Skeletal muscle satellite cell (primary cell): ENCODE measurements around the gene MEGF8.

Experiments
- H3K27me3 ChIP-seq: 2 replicates; pipeline ENCODE4 v1.7.0; 2013; ENCODE audit warnings: low read length; ENCODE audit not compliant: control insufficient read depth, insufficient read depth
- H3K36me3 ChIP-seq: 2 replicates; pipeline ENCODE4 v1.7.0; 2013; ENCODE audit warnings: mild to moderate bottlenecking, control low read depth, low read length; ENCODE audit not compliant: insufficient read depth
- H3K4me1 ChIP-seq: 2 replicates; pipeline ENCODE4 v1.7.0; 2013; ENCODE audit warnings: low read length; ENCODE audit not compliant: control insufficient read depth, insufficient read depth
- H3K4me2 ChIP-seq: 2 replicates; pipeline ENCODE4 v1.7.0; 2013; ENCODE audit warnings: mild to moderate bottlenecking, low read length
- H3K4me3 ChIP-seq: 2 replicates; pipeline ENCODE4 v1.7.0; 2013; ENCODE audit warnings: low read length
- H3K9ac ChIP-seq: 2 replicates; pipeline ENCODE4 v1.7.0; 2013; ENCODE audit warnings: mild to moderate bottlenecking, low read depth, low read length, moderate library complexity
- H3K9me3 ChIP-seq: replicated peaks from 2 replicates; pipeline ENCODE4 v1.7.0; 2013; ENCODE audit warnings: mild to moderate bottlenecking, control low read depth, low read length

The MEGF8 gene

GRCh38 chr19:42420055-42420544 is 94.7 kb downstream of the MEGF8 start:
- Histone ChIP-seq H3K27me3 (no peaks in the 10 kb centered on the region), H3K4me2 (no peak overlapping the region), H3K4me3 (no peak overlapping the region), H3K4me1 (peaks cover 24% of the 10 kb centered on the region), H3K9me3 (no peaks in the 10 kb centered on the region), H3K36me3 (no peaks in the 10 kb centered on the region), H3K9ac (no peak overlapping the region)

DNA sequence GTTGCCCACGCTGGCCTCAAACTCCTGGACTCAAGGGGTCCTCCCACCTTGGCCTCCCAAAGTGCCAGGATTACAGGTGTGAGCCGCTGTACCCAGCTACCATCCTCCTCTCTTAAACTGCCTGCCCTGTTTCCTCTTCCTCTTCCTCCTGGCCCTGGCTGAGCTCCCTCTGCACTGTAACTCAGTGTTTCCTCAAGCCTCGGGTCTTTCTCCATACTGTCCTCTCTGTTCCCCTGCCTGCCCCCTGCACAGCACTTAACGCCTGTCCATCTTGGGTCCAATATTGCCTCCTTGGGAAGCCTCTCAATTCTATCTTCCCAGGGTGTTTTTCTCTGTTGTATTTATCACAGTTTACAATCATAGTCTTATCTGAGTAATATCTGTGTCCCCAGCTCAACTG is 95.7 kb downstream of the MEGF8 start:
- Histone ChIP-seq H3K4me3 (no peak overlapping the region), H3K4me1 (peaks cover 24% of the 10 kb centered on the region), H3K36me3 (no peaks in the 10 kb centered on the region), H3K4me2 (no peak overlapping the region), H3K27me3 (no peaks in the 10 kb centered on the region), H3K9me3 (no peaks in the 10 kb centered on the region), H3K9ac (no peak overlapping the region)

GRCh38 chr19:42421591-42422031 is 96.2 kb downstream of the MEGF8 start:
- no peak overlapping the region for H3K9ac ChIP-seq
- no peak overlapping the region for H3K4me2 ChIP-seq
- no peaks in the 10 kb centered on the region for H3K27me3 ChIP-seq
- no peaks in the 10 kb centered on the region for H3K9me3 ChIP-seq
- H3K36me3 ChIP-seq, result no peaks in the 10 kb centered on the region
- H3K4me1 ChIP-seq, result peaks cover 24% of the 10 kb centered on the region
- no peak overlapping the region for H3K4me3 ChIP-seq

DNA sequence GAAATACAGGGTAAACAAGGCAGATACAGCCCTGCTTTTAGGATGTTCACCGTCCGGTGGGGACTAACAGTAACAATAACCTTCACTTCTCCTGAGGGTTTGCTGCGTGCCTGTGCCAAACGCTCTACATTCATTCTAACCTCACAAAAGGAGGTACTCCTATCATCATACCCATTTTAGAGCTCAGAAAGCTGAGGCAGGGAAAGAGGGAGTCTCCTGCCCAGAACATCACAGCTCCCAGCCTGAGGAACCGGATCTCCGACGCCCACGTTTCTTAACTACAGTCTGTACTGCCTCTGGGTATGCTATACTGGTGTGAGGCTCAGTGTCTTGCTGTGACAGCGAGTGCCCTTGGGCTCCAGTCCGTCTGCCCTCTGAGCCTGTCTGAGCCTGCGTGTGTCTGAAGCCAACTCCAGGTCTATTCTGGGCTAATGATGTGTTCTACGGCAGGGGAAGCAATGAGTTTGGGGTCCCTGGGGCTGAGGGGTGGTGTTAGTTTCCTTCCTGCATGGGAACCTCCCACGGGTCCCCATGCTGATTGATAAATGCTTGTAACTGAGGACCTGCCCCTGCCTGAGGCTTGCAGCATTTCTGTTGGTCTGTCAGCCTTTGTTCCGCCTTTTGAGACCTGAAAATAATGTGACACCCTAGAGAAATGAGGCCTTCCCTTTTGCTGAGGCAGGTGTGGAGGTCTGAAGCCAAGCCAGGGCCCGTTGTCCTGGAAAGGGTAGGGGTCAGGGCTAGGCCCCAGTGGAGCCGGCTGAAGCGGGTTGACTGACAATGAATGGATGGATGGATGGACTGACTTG is 96.9 kb downstream of the MEGF8 start:
- Histone ChIP-seq H3K36me3 (no peaks in the 10 kb centered on the region), H3K4me1 (peaks cover 24% of the 10 kb centered on the region), H3K9ac (no peak overlapping the region), H3K9me3 (no peaks in the 10 kb centered on the region), H3K27me3 (no peaks in the 10 kb centered on the region), H3K4me3 (peak overlapping the region; percentile 78), H3K4me2 (peak overlapping the region; percentile 87)

DNA sequence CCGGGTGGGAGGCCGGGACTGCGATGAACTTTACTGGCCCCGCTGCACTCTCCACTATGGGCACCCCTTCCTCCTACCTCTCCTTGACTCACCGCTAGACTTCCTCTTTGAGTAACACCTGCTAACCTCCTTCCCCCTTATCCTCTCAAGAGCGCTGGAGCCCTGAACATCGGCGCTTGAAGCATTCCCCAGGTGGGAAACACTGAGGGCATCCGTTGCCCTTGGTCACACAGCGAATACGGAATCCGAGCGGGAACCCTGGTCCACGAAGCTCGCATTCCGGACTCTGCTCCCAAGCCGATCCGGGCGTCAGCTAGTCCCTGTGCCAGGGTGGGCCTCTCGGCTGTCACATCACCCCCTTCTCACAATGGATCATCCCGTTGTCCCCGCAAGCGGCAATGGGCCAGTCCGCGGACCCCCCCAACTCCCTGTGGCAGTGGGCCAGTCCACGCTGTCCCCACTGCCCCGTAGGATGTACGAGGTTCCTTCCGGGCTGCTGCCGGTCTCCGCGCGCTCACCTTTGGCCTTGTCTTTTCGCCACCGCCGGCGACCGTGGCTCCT is 97.5 kb downstream of the MEGF8 start:
- H3K9ac ChIP-seq, result peak overlapping the region; percentile 52
- H3K4me2 ChIP-seq, result peak overlapping the region; percentile 87

DNA sequence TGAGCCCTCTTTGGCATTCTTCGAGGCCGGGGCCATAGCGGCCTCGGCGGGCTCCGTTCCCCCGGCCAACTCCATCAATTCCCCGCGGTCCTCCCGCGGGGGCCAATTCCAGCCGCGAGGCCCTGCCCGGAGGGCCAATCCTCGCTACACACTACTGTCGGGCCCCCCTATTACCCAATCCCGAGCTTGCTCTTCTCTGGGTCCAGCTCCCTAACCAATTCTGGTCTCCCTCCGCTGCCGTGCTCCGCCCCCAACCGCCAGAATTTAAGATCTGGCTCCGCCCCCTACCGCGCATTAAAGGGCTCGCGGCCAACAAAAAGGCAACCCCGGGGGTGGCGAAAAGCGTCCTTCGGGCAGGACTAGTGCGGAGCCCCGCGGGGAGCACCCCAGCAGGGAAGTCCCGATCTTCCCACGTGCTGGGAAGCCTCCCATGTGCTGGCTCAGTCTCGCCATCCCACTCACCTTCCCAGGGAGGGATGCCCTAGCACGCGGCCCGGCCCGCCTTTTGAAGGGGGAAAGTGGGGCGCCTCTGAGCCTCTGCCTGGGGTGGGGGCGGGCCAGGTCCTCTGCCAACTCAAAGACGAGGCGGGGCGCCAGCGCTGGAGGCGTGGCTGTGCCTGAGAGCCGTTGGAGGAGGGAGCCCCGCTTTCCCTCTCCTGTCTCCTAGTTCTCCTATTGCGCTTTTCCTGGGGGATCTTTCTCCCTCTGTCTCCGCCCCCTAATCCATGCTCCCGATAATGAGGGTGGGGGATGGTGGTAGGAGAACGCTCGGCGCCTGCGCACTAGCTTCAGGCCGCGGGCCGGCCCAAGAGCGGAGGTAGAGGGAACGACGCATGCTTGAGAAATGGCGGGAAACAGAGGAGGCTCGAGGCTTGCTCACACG is 98.3 kb downstream of the MEGF8 start:
- Histone ChIP-seq H3K9me3 (no peaks in the 10 kb centered on the region), H3K36me3 (no peaks in the 10 kb centered on the region), H3K4me2 (peak overlapping the region; percentile 87), H3K9ac (peak overlapping the region; percentile 52), H3K4me3 (peak overlapping the region; percentile 78), H3K4me1 (peaks cover 24% of the 10 kb centered on the region), H3K27me3 (no peaks in the 10 kb centered on the region)

More for the DNA sequence above, 97.5 kb downstream of the MEGF8 start:
- H3K4me3 ChIP-seq, result peak overlapping the region; percentile 78
- no peaks in the 10 kb centered on the region for H3K36me3 ChIP-seq
- H3K4me1 ChIP-seq, result peaks cover 24% of the 10 kb centered on the region
- no peaks in the 10 kb centered on the region for H3K27me3 ChIP-seq
- H3K9me3 ChIP-seq, result no peaks in the 10 kb centered on the region

GRCh38 chr19:42424345-42424707 is 98.9 kb downstream of the MEGF8 start:
- peaks cover 24% of the 10 kb centered on the region for H3K4me1 ChIP-seq
- H3K36me3 ChIP-seq, result no peaks in the 10 kb centered on the region
- no peaks in the 10 kb centered on the region for H3K27me3 ChIP-seq
- no peak overlapping the region for H3K4me2 ChIP-seq
- no peak overlapping the region for H3K9ac ChIP-seq
- H3K4me3 ChIP-seq, result no peak overlapping the region
- no peaks in the 10 kb centered on the region for H3K9me3 ChIP-seq

DNA sequence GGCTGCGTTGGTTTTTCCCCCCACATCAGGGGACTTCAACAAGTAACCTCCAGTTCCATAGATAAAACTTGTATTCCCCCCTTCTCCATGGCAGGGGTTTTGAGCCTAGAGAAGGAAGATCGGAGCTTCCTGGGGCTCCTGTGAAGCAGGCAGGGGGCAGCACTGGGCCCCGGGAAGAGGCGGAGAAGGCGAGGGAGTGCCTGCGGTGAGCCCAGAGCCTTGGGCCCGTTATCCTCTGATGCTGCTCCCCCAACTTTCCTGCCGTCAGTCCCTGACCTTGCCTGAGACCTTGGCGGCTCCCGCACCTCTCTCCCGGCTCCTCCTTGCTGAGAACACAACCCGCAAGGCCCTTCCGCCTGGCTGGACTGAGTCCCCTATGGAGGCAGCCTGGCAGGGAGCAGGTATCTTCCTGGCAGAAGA is 99.3 kb downstream of the MEGF8 start:
- H3K36me3 ChIP-seq, result no peaks in the 10 kb centered on the region
- H3K4me1 ChIP-seq, result peaks cover 23% of the 10 kb centered on the region
- H3K27me3 ChIP-seq, result no peaks in the 10 kb centered on the region
- no peak overlapping the region for H3K4me3 ChIP-seq
- no peak overlapping the region for H3K4me2 ChIP-seq
- H3K9ac ChIP-seq, result no peak overlapping the region
- no peaks in the 10 kb centered on the region for H3K9me3 ChIP-seq

DNA sequence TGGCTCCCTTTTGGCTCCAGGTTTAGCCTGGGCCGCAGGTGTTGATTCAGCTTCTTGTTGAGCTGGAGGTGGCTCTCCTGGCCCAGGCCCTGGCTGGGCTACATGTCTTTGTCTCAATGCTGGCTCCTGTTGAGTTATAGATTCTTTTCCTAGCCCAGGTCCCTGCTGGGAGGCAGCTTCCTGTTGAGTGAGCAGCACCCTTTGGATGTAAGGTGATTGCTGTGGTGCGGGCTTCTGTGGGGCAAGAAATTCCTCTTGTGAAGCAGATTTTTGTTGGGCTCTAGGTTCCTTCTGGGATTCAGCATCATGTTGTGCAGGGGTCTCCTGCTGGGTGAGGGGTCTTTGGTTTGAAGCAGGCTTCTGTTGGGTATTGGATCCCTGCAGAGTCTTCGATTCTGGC is 101.2 kb downstream of the MEGF8 start:
- no peaks in the 10 kb centered on the region for H3K27me3 ChIP-seq
- no peak overlapping the region for H3K4me3 ChIP-seq
- H3K9ac ChIP-seq, result no peak overlapping the region
- peaks cover 15% of the 10 kb centered on the region for H3K4me1 ChIP-seq
- H3K36me3 ChIP-seq, result no peaks in the 10 kb centered on the region
- H3K9me3 ChIP-seq, result no peaks in the 10 kb centered on the region
- H3K4me2 ChIP-seq, result no peak overlapping the region

DNA sequence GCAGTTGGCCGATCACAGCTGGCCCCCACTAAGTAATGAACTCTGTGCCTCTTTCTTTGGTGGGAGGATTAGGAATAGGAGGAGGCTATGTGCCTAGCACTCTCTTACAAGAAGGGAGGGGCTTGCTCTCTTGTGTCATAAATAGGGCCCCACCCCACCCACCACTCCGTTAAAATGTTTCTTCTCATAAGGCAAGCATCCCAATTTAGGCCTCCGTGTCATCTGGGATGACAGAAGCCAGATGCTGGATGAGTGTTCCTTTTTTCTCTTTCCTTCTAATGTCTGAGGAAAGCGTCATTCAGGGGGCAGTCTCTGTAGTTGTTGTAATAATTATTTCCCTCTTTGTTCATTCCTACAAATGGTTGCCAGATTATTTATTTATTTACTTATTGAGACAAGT is 101.9 kb downstream of the MEGF8 start, which contains the start of gene LIPE:
Gene LIPE, minus strand, starts transcription at position 76 of the 400 bp plus-strand sequence. CDS start 239 bp downstream, outside the sequence.
- H3K27me3 ChIP-seq, result no peaks in the 10 kb centered on the region
- H3K9me3 ChIP-seq, result no peaks in the 10 kb centered on the region
- no peaks in the 10 kb centered on the region for H3K36me3 ChIP-seq
- H3K4me1 ChIP-seq, result peaks cover 15% of the 10 kb centered on the region
- no peak within 1 kb of the TSS for H3K4me2 ChIP-seq
- H3K9ac ChIP-seq, result no peak within 1 kb of the TSS
- H3K4me3 ChIP-seq, result no peak within 1 kb of the TSS
